Astrocyte (in vitro differentiated cells and primary cell): Measurements from ENCODE around the gene XCR1. TPM values are rescaled to one million over a fixed set of nuclear protein-coding genes. Genes with fewer than 3 reads are reported as not detected.

Source experiments
- DNase-seq: peaks from one replicate; pipeline ENCODE4 v3.0.0-alpha.2; 2010; ENCODE audit warnings: low read depth
- FAIRE-seq: peaks from 2 replicates; lab custom pipeline; 2011; peaks lifted over from hg19 to GRCh38; lab: Jason Lieb, UNC
- H2AFZ ChIP-seq: 2 replicates; pipeline ENCODE4 v1.6.0; 2012; ENCODE audit warnings: low read depth, low read length, inconsistent platforms
- H3K27ac ChIP-seq: 2 replicates; pipeline ENCODE4 v1.5.1; 2011; ENCODE audit warnings: low read depth, low read length, inconsistent platforms
- H3K27me3 ChIP-seq: 2 replicates; pipeline ENCODE4 v1.6.0; 2011; ENCODE audit warnings: low read length, inconsistent platforms; ENCODE audit not compliant: insufficient read depth
- H3K36me3 ChIP-seq: 2 replicates; pipeline ENCODE4 v1.5.1; 2011; ENCODE audit warnings: low read length, inconsistent platforms; ENCODE audit not compliant: insufficient read depth
- H3K4me1 ChIP-seq: 2 replicates; pipeline ENCODE4 v1.5.1; 2011; ENCODE audit warnings: low read length, inconsistent platforms; ENCODE audit not compliant: insufficient read depth
- H3K4me2 ChIP-seq: 2 replicates; pipeline ENCODE4 v1.6.0; 2012; ENCODE audit warnings: low read length, inconsistent platforms
- H3K4me3 ChIP-seq: 2 replicates; pipeline ENCODE4 v1.5.1; 2011; ENCODE audit warnings: low read depth, mild to moderate bottlenecking, low read length, inconsistent platforms; ENCODE audit not compliant: insufficient read depth
- H3K79me2 ChIP-seq: 2 replicates; pipeline ENCODE4 v1.6.0; 2012; ENCODE audit warnings: mild to moderate bottlenecking, low read length, inconsistent platforms; ENCODE audit not compliant: insufficient read depth
- H3K9ac ChIP-seq: 2 replicates; pipeline ENCODE4 v1.6.0; 2012; ENCODE audit warnings: mild to moderate bottlenecking, low read length, inconsistent platforms
- H3K9me3 ChIP-seq: 2 replicates; pipeline ENCODE4 v1.5.1; 2012; ENCODE audit warnings: low read depth, mild to moderate bottlenecking, low read length, inconsistent platforms; ENCODE audit not compliant: insufficient read depth
- H4K20me1 ChIP-seq: 2 replicates; pipeline ENCODE4 v1.6.0; 2012; ENCODE audit warnings: low read length, inconsistent platforms; ENCODE audit not compliant: insufficient read depth
- H3K27ac Mint-ChIP-seq: one replicate; pipeline ENCODE4 v1.8.0; 2021; ENCODE audit warnings: mild to moderate bottlenecking, mixed read lengths; ENCODE audit not compliant: unreplicated experiment
- H3K27me3 Mint-ChIP-seq: one replicate; pipeline ENCODE4 v1.8.0; 2021; ENCODE audit warnings: low read depth, mixed read lengths; ENCODE audit not compliant: unreplicated experiment
- H3K36me3 Mint-ChIP-seq: one replicate; pipeline ENCODE4 v1.8.0; 2021; ENCODE audit warnings: low read depth, mixed read lengths; ENCODE audit not compliant: unreplicated experiment
- H3K4me1 Mint-ChIP-seq: one replicate; pipeline ENCODE4 v1.8.0; 2021; ENCODE audit warnings: low read depth, mixed read lengths; ENCODE audit not compliant: unreplicated experiment
- H3K4me3 Mint-ChIP-seq: one replicate; pipeline ENCODE4 v1.8.0; 2021; ENCODE audit warnings: mild to moderate bottlenecking, moderate library complexity, mixed read lengths; ENCODE audit not compliant: unreplicated experiment
- H3K9me3 Mint-ChIP-seq: one replicate; pipeline ENCODE4 v1.8.0; 2021; ENCODE audit warnings: mild to moderate bottlenecking, mixed read lengths; ENCODE audit not compliant: unreplicated experiment
- EZH2 ChIP-seq: IDR thresholded peaks from 2 replicates; pipeline ENCODE4 v1.6.1; 2012; ENCODE audit warnings: mild to moderate bottlenecking, low read length, inconsistent platforms; ENCODE audit not compliant: insufficient read depth
- total RNA-seq: library from RNA; stranded (reverse); gene quantifications from 2 replicates; pipeline ENCODE4 v1.2.1, GENCODE V29; 2021
- TF ChIP-seq, protein P1 (sequence below): IDR thresholded peaks from 2 replicates; pipeline ENCODE4 v1.5.1; 2011; ENCODE audit warnings: low read depth, mild to moderate bottlenecking, inconsistent platforms, low read length, moderate library complexity; ENCODE audit not compliant: insufficient read depth

The XCR1 gene
- total RNA-seq, 1 donor from 2014 or later, result not detected

DNA sequence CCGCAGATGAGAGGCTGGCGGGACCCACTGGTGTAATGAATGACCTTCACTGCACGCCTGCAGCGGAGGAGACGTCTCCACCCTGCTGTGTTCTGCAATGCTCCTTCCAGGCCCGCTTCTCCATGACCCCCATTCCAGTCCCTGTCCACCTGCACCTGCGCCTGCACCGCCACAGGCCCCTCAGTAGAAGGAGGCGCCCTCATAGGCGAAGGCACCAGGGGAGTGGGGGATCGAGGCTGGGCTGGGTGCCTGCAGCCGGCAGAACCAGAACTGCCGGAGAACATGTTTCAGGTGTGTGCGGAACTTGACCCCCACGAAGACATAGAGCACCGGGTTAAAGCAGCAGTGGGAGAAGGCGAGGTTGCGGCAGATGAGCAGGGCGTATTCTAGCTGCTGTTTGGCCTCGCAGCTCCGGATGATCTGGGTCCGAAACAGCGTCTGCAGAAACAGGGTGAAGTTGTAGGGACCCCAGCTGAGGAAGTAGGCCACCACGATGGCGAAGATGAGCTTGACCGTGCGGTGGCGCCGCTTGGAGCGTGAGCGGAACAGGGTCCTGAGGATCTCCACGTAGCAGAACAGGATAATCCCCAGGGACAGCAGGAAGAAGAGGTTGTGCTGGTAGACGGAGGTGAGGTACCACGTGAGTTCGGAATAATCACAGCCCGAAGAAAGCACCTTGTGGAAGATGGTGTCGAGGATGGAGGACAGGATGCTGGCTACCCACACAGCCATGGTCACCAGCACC is 6.3 kb downstream of the XCR1 start:
- H3K4me1 ChIP-seq, result no peaks in the 10 kb centered on the region
- Mint-ChIP-seq H3K4me1 (peaks cover 6% of the 10 kb centered on the region), H3K4me3 (no peak overlapping the region), H3K36me3 (no peaks in the 10 kb centered on the region), H3K9me3 (peaks cover 14% of the 10 kb centered on the region), H3K27me3 (peaks cover 26% of the 10 kb centered on the region), H3K27ac (no peak overlapping the region)
- no peaks in the 10 kb centered on the region for H3K79me2 ChIP-seq
- no peaks in the 10 kb centered on the region for H4K20me1 ChIP-seq
- H3K27me3 ChIP-seq, result peaks cover 7% of the 10 kb centered on the region
- no peak overlapping the region for H3K27ac ChIP-seq
- H3K9me3 ChIP-seq, result no peaks in the 10 kb centered on the region
- DNase-seq (no peak), FAIRE-seq (no peak)
- H2AFZ ChIP-seq, result no peak overlapping the region
- no peaks in the 10 kb centered on the region for H3K36me3 ChIP-seq
- H3K4me3 ChIP-seq, result no peak overlapping the region
- H3K4me2 ChIP-seq, result no peak overlapping the region
- no peak overlapping the region for H3K9ac ChIP-seq
- no peak for TF ChIP-seq EZH2
- TF ChIP-seq, protein P1, sequence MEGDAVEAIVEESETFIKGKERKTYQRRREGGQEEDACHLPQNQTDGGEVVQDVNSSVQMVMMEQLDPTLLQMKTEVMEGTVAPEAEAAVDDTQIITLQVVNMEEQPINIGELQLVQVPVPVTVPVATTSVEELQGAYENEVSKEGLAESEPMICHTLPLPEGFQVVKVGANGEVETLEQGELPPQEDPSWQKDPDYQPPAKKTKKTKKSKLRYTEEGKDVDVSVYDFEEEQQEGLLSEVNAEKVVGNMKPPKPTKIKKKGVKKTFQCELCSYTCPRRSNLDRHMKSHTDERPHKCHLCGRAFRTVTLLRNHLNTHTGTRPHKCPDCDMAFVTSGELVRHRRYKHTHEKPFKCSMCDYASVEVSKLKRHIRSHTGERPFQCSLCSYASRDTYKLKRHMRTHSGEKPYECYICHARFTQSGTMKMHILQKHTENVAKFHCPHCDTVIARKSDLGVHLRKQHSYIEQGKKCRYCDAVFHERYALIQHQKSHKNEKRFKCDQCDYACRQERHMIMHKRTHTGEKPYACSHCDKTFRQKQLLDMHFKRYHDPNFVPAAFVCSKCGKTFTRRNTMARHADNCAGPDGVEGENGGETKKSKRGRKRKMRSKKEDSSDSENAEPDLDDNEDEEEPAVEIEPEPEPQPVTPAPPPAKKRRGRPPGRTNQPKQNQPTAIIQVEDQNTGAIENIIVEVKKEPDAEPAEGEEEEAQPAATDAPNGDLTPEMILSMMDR, result no peak

DNA sequence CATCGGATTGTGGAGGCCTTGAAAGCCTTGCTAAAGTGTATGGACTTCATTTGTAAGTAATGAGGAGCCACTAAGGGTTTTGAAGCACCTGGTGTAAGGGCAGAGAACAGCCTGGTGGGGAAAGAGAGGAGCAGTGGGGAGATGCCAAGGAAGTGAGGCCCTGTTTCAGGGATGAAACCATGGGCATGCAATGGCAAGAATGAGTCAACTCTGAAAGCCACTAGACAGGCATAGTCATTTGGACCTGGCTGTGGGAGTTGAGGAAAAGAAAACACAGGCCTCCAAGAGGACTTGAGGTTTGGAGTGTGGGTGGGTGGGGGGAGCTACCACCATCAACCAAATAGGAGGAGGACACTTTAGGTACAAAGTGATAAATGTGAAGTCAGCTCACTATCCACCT is 7.6 kb downstream of the XCR1 start:
- Histone ChIP-seq H2AFZ (no peak overlapping the region), H3K36me3 (no peaks in the 10 kb centered on the region), H3K4me1 (no peaks in the 10 kb centered on the region), H3K9ac (no peak overlapping the region), H3K9me3 (no peaks in the 10 kb centered on the region), H3K27ac (no peak overlapping the region), H3K27me3 (peaks cover 7% of the 10 kb centered on the region), H3K4me2 (no peak overlapping the region), H3K79me2 (no peaks in the 10 kb centered on the region), H3K4me3 (no peak overlapping the region), H4K20me1 (no peaks in the 10 kb centered on the region)
- Mint-ChIP-seq H3K27me3 (peaks cover 25% of the 10 kb centered on the region), H3K36me3 (no peaks in the 10 kb centered on the region), H3K4me3 (no peak overlapping the region), H3K9me3 (peaks cover 14% of the 10 kb centered on the region), H3K27ac (no peak overlapping the region), H3K4me1 (peaks cover 6% of the 10 kb centered on the region)
- DNase-seq (no peak), FAIRE-seq (no peak)
- TF ChIP-seq, protein P1, result no peak
- no peak for TF ChIP-seq EZH2

DNA sequence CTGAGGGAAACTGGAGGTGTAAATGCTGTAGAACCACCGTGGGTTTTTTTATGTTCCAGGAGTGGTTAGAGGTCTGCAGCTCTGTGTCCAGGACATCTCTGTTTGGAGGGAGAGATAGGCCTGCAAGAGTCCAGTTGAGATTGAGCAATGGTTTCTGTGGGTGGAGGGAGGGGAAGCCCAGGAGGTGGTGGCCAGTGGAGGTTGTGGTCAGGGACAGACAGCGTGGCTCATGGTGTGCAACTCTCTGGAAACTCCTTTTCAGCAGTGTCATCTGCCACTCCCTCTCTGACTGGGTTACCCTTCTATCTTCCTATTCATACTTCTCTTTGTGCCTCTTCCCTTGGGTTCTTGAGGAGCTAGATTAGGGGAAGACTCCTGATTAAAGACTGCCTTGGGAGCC is 9.6 kb downstream of the XCR1 start:
- H3K4me1 Mint-ChIP-seq, result peaks cover 6% of the 10 kb centered on the region
- DNase-seq (no peak), FAIRE-seq (no peak)
- no peak overlapping the region for H3K27ac ChIP-seq
- H4K20me1 ChIP-seq, result no peaks in the 10 kb centered on the region
- no peak overlapping the region for H3K4me3 ChIP-seq
- H3K36me3 ChIP-seq, result no peaks in the 10 kb centered on the region
- no peak for TF ChIP-seq EZH2
- TF ChIP-seq, protein P1, result no peak
- H3K9me3 ChIP-seq, result no peaks in the 10 kb centered on the region
- no peak overlapping the region for H3K27ac Mint-ChIP-seq
- H3K9me3 Mint-ChIP-seq, result peaks cover 14% of the 10 kb centered on the region
- H3K27me3 ChIP-seq, result peaks cover 8% of the 10 kb centered on the region
- H3K79me2 ChIP-seq, result no peaks in the 10 kb centered on the region
- H3K4me1 ChIP-seq, result no peaks in the 10 kb centered on the region
- H3K36me3 Mint-ChIP-seq, result peaks cover 2% of the 10 kb centered on the region
- no peak overlapping the region for H3K4me3 Mint-ChIP-seq
- peaks cover 28% of the 10 kb centered on the region for H3K27me3 Mint-ChIP-seq
- H3K9ac ChIP-seq, result no peak overlapping the region
- H3K4me2 ChIP-seq, result no peak overlapping the region
- no peak overlapping the region for H2AFZ ChIP-seq
